K562 (cell line): ENCODE measurements around the gene OR56B1.

Source experiments
- CHD4 ChIP-seq: fragments of 200-600 bp; sonication (generic); IDR thresholded peaks from 3 replicates; pipeline ENCODE4 v1.6.1; 2012; ENCODE audit warnings: low read depth, mild to moderate bottlenecking, mixed read lengths, low read length, inconsistent platforms; ENCODE audit not compliant: insufficient read depth, insufficient replicate concordance, poor library complexity, severe bottlenecking
- HDAC1 ChIP-seq, 2 experiments: fragments of 450-650 bp; IDR thresholded peaks; 2 replicates each; pipeline ENCODE4 v1.6.1; 2016 to 2017; ENCODE audit warnings: inconsistent platforms in 1 of 2, mild to moderate bottlenecking in 1 of 2, moderate library complexity in 1 of 2
- PYGO2 ChIP-seq: fragments of 450-650 bp; IDR thresholded peaks from 2 replicates; pipeline ENCODE4 v1.6.1; 2016; ENCODE audit warnings: mild to moderate bottlenecking, missing genetic modification characterization, moderate library complexity, missing compliant biosample characterization
- RAD21 ChIP-seq, 2 experiments: fragments of 250-450 bp in 1 of 2; fragments of 450-650 bp in 1 of 2; sonication (Bioruptor Pico) in 1 of 2; formaldehyde crosslinking in 1 of 2; IDR thresholded peaks in 1 of 2; conservative IDR thresholded peaks in 1 of 2; 2 replicates each; pipeline versions ENCODE4 v1.4.0 to v1.8.0; 2020 to 2022; ENCODE audit warnings: mild to moderate bottlenecking in 2 of 2, moderate library complexity in 1 of 2
- RAD51 ChIP-seq: fragments of 450-650 bp; IDR thresholded peaks from 2 replicates; pipeline ENCODE4 v1.7.1; 2016; ENCODE audit warnings: low read depth, mild to moderate bottlenecking, borderline replicate concordance

DNA sequence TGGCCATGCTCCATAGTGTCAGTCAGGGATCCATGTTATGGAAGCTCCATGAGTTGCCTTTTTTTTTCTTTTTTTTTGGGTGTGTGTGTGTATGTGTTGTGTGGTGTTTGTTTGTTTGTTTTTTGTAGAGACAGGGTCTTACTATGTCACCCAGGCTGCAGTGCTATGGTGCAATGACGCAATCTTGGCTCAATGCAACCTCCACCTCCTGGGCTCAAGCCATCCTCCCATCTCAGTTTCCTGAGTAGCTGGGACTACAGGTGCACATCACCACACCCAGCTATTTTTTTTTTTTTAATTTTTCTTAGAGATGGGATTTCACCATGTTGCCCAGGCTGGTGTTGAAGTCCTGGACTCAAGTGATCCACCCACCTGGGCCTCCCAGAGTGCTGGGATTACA lies 47.8 kb upstream of the OR56B1 start:
- TF ChIP-seq CHD4 (no peak), RAD51 (no peak), PYGO2 (tag) (no peak), RAD21 (CRISPR knock-in tag; conservative IDR thresholded peaks at IDR 0.05 in 1 of 2, IDR thresholded peaks at IDR 0.05 in 1 of 2) (no peak), HDAC1 (IDR thresholded peaks at IDR 0.05) (no peak)
